ENCODE measurements around the gene MYG1.

GRCh38 chr12:53267999-53268629, 31.4 kb upstream of the MYG1 start, which contains the start of gene ESPL1:
- TF ChIP-seq, protein P1, sequence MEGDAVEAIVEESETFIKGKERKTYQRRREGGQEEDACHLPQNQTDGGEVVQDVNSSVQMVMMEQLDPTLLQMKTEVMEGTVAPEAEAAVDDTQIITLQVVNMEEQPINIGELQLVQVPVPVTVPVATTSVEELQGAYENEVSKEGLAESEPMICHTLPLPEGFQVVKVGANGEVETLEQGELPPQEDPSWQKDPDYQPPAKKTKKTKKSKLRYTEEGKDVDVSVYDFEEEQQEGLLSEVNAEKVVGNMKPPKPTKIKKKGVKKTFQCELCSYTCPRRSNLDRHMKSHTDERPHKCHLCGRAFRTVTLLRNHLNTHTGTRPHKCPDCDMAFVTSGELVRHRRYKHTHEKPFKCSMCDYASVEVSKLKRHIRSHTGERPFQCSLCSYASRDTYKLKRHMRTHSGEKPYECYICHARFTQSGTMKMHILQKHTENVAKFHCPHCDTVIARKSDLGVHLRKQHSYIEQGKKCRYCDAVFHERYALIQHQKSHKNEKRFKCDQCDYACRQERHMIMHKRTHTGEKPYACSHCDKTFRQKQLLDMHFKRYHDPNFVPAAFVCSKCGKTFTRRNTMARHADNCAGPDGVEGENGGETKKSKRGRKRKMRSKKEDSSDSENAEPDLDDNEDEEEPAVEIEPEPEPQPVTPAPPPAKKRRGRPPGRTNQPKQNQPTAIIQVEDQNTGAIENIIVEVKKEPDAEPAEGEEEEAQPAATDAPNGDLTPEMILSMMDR (IDR thresholded peaks at IDR 0.05; ENCODE audit: low read length): peak; percentile 42
- TF ChIP-seq EZH2 (optimal IDR thresholded peaks at IDR 0.05; ENCODE audit: low read depth, low read length): no peak
